NCI-H2107 treated with DMSO at 0.1 percent for 48 hours (cell line): ENCODE measurements around the gene LRRC3.

ENCODE experiments used
- DNase-seq: peaks from one replicate; lab custom pipeline; 2025; ENCODE audit not compliant: unreplicated experiment; lab: John Stamatoyannopoulos, UW

The LRRC3 gene

DNA sequence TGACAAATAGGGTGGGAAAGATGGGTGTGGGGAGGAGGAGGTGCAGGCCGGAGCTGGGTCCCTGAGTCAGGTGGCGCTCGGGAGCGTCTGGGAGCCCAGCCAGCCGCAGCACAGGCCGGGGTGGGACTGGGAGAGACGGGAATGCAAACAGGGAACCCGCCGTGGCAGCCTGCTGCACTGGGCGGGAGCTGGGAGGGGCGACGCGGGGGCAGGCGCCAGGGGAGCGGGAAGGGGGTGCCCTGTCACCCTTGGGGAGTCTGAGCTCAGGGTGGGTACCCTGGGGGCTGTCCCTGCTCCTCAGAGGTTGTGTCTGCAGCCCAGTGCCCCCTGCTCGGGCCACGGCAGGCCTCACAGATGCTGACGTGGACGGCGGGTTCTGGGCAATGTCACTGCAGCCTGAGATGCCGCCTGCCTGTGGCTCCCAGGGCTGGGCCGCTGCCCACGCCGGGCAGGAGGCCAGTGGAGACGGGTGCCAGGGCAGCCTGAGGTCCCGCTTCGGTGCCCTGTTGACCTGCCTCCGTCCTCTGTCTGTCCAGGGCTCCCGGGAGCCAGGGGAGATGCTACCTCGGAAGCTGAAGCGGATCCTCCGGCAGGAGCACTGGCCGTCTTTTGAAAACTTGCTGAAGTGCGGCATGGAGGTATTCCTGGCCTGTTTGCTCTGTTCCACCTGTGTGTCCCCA is 16.6 kb upstream of the LRRC3 start:
- DNase-seq = no peak

DNA sequence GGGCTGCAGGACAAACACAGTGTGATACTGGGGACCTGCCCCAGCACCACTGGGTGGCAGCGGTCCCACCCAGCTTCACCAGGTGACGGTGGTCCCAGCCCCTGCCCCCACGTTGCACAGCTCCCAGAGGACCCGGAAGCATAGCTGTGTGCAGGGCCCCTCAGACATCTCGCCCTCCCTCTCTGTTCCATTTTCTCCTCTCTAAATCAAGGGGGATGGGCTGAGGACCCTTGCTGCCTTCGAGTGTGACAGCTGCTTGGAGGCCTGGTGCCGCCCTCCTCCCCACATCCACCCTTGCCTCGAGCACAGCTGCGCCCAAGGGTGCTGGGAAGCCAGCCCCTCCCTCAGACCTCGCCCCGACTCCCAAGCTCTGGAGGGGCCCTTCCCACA is 16.1 kb upstream of the LRRC3 start:
- DNase-seq = no peak

DNA sequence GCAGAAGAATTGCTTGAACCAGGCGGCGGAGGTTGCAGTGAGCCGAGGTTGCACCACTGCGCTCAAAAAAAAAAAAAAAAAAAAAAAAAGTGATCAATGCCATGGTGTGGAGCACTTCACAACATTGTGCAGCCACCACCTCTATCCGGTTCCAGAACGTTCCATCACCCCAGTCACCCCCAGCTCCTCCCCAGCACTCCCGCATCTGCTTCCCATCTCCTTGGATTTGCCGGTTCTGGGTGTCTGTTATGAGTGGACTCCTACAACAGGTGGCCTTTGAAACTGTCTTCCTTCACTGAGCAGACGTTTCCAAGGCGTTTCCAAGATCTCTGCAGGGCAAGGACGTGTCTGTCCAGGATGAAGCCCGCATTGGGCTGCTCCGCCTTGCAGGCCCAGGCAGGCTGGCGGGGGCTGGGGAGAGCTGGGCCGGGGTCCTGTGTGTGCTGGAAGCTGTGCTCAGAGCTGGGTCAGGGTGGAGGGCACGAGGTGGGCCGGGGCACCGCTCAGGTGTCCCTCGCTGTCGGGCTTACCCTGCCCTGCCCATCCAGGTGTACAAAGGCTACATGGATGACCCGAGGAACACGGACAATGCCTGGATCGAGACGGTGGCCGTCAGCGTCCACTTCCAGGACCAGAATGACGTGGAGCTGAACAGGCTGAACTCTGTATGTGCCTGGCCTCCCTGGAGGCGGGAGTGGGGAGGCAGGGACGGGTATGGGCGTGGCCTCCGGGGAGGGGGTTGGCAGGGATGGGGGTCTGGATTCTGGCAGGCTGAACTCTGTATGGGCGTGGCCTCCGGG is 14.9 kb upstream of the LRRC3 start:
- no peak for DNase-seq

DNA sequence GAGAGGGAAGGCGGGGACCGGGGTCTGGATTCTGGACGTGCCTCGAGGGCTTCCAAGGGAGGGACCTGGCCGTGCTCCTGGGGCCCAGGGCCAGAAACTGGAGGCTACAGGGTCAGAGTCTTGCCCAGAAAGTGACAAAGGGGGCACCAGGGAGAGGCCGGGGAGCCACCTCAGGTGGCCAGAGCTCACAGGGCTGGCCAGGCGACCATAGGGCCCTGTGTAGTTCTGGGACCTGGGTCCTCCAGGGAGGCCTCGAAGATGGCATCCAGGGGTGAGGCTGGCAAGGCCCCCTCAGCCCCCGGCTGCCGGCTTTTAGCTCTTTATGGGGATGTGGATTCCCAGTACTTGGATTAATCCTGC is 14.3 kb upstream of the LRRC3 start:
- no peak for DNase-seq

DNA sequence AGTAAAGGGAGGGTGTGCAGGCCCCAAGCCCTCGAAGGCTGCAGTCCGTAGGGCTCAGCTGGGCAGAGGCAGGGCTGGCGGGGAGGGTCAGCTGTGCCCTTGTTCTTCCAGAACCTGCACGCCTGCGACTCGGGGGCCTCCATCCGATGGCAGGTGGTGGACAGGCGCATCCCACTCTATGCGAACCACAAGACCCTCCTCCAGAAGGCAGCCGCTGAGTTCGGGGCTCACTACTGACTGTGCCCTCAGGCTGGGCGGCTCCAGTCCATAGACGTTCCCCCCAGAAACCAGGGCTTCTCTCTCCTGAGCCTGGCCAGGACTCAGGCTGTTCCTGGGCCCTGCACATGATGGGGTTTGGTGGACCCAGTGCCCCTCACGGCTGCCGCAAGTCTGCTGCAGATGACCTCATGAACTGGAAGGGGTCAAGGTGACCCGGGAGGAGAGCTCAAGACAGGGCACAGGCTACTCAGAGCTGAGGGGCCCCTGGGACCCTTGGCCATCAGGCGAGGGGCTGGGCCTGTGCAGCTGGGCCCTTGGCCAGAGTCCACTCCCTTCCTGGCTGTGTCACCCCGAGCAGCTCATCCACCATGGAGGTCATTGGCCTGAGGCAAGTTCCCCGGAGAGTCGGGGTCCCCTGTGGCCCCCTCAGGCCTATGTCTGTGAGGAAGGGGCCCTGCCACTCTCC is 13.6 kb upstream of the LRRC3 start:
- DNase-seq = no peak

DNA sequence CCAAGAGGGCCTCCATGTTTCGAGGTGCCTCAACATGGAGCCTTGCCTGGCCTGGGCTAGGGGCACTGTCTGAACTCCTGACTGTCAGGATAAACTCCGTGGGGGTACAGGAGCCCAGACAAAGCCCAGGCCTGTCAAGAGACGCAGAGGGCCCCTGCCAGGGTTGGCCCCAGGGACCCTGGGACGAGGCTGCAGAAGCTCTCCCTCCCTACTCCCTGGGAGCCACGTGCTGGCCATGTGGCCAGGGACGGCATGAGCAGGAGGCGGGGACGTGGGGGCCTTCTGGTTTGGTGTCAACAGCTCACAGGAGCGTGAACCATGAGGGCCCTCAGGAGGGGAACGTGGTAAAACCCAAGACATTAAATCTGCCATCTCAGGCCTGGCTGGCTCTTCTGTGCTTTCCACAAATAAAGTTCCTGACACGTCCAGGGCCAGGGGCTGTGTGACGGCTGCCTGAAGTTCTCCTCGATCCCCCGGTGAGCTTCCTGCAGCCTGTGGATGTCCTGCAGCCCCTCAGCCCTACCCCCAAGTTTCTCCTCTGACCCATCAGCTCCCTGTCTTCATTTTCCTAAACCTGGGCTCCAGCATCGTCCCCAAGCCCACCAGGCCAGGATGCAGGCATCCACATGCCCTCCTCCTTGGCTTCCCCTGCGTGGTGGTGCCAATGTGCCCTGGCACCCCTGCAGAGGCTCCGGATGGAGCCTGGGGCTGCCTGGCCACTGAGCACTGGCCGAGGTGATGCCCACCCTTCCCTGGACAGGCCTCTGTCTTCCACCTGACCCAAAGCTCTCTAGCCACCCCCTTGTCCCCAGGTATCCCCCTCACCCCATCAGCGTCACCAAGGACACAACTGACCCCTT is 12.8 kb upstream of the LRRC3 start:
- DNase-seq = no peak

DNA sequence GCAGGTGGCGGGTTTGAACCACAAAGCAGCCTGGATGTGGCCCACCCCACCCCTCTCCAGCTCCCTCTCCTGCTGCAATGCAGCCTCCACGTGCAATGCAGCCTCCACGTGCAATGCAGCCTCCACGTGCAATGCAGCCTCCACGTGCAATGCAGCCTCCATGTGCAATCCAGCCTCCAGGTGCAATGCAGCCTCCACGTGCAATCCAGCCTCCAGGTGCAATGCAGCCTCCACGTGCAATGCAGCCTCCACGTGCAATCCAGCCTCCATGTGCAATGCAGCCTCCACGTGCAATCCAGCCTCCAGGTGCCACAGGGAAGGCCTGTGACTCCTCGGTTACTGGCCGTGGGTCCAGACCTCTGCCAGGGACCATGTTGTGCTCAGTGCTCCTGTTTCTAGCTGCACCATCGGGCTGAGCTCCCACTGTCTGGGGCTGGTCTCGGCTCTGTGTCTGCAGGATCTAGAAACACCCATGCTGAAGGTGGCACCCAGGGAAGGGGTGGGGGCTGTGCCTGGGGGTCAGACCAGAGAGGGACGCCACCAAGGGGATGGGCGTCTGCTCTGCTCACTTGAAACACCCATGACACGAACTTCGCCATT is 11.9 kb upstream of the LRRC3 start:
- no peak for DNase-seq

DNA sequence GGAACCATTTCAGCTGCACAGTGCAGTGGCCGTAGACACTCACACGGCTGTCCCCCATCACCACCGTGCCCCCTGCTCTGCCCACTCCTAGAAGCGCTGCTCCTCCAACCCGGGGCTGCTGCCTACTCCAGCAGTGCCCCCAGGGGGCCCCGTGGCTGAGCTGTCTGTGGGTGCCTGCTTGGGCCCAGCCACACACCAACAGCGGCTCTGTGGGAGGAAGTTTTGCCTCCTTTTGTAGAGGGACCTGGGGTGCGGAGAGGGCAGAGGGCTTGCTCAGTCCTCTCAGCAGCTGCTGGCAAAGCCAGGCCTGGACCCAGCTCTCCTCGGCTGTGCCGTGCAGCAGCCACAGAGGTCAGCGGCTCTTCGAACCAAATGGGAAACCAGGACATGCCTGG is 11.4 kb upstream of the LRRC3 start:
- DNase-seq = no peak

DNA sequence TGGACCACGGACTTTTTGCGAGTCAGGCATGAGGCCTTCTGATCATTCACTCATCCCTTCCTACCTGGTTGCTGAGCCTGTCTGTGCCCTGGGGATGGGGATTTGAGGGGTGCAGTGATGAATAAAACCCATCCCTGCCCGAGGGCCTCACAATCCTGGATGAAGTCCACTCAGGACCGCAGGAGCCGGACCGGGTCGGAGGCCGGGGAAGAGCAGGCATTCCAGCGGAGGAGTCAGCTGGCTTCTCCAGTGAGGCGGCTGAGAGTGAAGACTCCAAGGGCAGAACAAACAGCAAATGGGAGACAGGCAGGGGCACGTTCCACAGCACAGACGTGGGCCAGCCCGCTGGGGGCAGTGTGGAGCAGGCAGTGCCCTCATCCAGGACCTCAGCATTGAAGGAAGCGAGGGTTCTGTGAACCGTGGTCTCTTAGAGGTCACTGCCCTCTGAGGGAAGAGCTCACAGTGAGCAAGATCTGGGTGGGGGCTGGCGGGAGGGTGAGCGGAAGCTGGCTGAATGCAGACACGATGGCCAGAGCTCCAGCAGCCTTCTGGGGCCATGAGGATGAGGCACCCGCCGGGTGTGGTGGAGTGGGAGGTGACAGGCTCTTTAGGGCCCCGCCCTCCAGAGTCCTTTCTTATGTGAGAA is 10.9 kb upstream of the LRRC3 start:
- no peak for DNase-seq

DNA sequence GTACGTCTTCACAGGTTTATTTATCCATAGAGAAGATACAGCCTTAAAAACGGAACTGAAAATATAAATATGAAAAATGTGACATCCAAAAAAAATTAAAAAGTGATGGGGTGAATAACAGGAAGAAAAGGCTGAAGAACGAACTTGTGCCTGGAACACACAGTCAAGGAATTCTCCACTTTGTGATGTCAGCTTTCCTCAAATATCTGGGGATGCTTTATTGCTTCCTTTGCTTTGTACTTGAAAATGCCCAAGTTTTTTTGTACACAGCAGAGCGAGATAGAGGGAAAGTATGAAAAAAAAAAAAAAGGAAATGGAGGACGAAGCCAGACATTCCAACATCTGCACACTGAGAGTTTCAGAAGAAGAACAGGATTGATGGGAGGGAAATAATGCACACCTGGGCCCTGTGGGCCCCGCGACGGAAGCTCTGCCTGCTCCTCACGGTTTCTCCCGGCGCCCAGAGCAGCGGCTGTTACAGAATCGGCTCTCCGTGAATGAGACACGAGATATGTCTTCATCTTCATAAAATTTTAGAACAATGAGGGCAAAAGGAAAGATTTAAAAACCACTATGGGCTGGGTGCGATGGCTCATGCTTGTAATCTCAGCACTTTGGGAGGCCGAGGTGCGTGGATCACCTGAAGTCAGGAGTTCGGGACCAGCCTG is 10.0 kb upstream of the LRRC3 start:
- DNase-seq = no peak

DNA sequence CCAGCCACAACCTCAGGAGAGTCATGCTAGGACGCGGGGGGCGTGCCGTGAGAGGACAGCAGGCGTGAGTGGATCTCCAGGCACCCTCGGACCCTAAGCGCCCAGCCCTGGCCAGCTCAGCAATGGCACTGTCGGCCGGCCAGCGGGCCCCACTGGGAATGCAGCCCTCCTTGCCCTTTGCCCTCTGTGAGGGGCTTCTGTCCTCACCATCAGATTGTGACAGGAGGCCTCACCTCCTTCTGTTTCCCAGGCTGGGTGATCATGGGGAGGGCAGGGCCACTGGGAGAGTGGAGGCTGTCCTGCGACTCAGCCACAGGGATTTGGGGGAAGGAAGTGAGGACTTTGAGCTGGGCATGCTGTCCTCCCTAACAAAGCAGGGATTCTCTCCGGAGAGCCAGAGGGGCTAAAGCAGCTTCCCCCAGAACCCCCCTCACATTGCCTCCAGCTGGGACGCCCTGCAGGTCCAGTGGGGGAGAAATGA is 6.6 kb upstream of the LRRC3 start:
- no peak for DNase-seq

DNA sequence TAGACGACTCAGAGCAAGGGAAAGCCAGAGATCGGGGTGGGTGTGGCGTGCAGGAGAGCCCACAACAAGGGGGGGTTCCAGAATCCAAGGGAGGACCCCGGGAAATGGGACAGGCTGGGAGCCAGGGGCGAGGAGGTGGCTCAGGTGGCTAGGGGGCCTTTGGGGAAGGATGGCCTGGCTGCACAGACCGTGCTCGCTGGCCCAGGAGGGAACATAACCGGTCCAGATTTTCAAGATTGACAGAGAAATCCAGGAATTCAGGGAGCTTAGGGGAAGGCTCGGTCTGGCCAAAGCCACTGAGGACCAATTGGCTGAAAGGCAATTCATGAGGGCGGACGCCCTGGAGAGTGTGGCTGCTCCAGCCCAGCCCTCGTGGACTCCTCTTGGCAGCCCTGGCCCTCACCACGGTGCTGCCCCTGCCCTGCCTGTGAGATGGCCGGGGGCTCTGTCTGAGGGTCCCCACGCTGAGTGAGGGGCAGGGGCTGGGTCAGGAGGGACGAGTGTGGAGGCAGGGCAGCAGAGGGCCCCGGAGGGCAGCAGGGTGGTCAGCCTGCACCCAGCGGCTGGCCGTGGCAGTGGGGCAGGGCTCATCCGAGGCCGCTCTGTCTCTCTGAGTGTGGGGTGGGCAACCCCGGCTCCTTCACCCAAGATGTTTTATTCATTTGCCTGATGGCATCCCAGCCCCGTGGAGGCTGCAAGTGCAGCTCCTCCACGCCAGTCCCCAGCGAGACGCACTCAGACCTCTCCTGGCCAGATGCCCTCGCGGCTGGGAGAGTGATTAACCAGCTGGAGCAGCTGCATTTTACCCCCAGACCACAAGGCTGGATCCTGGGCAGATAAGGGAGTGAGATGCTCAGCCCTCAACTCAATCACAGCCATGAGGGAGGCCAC is 5.6 kb upstream of the LRRC3 start:
- no peak for DNase-seq

DNA sequence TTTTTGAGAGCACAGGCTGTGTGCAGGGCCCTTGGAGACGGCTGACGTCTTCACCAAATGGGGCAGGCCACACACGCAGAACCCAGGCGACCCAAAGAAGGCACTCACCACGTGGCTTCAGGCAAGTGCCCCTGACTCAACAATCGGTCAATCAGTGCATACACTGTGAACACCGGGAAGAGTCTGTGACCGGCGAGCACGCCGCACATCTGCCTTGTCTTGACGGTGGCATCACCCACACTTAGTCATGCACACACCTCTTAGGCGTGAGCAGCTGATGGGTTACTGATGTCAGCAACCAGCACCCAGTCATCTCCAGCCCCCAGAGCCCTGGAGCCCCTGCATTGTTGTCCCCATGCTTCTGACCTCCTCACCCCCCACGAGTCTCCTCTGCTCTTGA is 4.9 kb upstream of the LRRC3 start:
- no peak for DNase-seq

DNA sequence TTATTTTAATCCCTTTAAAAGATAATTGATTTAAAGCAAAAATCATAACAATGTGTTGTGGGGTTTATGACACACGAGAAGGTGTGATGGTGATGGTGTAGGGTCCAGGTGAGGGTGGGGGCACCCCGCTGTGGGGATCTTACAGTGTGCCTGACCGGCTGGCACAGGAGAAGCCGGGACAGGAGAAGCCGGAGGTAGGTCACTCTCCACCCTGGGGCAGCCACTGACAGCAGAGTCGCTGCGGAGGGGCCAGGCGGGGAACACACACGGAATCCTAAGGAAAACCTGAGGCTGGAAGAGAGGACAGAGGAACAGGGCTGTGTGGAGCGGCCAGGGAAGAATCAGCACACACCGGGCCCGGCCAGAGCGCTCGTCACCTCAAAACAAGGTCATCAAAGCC is 4.3 kb upstream of the LRRC3 start:
- no peak for DNase-seq

DNA sequence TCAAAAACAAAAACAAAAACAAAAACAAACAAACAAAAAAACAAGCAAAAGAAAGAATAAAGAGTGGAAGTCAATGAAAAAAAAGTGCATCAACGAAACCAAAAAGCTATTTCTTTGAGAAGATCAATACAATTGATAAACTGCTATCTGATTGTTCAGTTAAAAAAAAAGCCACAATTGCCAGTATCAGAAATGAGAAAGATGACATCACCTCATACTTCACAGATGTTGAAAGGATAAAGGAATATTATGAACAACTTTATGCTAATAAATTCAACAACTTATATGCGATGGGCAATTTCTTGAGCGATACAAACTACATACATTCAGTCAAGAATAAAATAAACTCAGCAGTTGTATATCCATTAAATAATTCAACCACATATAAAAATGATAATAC is 2.2 kb upstream of the LRRC3 start:
- DNase-seq = no peak

DNA sequence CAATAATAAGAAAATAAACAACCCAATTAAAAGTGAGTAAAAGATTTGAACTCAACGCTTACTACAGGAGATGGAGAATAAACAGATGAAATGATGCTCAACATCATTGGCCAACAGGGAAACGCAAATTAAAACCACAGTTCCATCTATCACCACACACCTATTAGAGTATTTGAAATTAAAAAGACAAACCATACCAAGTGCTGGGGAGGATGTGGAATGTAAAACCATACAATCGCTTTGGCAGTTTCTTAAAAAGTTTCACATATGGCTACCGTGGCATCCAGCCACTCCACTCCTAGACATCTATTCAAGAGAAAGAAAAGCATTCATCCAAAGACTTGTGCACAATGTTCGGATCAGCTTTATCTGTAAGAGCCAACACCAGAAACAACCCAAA is 1.3 kb upstream of the LRRC3 start:
- no peak for DNase-seq

DNA sequence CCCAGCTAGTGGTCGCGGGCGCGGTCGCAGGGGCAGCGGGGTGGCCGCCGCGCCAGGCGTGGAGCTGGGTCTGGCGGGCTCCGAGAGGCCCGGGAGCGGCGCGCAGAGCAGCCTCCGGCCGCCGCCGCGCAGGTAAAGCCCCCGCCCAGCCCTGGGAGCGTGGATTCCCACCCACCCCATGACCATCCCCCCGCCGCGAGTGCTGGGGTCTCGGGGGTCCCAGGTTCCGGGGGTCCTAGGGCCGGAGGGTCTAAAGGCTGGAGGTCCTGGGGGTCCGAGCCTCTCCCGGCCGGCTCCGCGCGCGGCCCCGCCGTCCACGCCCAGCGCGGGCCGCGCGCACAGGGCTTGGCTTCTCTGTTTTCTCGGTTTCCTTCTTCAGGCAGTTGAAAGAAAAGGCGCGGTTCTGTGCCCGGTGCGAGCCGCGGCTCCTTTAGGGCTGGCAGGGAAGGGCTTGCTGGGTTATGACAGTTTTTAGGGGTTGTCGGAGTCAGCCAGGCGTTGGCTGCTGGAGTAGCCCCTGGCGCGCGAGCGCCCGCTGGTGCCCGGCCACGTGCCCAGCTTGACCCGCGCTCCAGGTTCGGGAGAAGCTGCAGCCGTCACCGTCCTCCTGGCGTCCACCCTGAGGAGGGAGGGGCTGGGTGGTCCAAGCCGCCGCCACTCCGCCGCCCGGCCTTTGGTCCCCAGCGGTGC is 359 bp downstream of the LRRC3 start:
- DNase-seq = peak; percentile 37

DNA sequence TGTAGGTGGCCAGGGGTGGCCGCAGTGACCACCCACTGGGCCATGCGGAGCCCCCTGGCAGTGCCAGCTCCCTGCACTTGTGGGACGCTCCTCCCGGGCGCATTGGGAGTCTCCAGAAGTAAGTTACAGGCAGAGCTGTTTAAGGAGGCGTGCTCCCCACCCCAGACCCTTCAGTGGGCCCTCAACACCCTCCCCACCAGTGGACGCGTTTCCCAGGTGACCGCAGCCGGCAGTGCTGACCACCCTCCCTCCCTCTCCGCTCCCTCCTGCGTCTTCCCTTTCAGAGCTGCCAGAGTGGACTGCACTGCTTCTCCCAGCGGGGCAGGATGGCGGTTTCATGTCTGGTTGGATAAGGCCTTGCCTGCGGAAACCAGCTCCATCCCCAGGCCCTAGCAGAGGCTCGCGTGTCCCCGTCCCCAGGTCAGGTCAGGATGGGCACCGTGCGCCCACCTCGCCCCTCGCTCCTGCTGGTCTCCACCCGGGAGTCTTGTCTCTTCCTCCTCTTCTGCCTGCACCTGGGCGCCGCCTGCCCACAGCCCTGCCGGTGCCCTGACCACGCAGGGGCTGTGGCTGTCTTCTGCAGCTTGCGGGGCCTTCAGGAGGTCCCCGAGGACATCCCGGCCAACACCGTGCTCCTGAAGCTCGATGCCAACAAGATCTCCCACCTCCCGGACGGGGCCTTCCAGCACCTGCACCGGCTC is 1.1 kb downstream of the LRRC3 start:
- DNase-seq = no peak
